ENCODE data around the gene RBMS2.

Gene RBMS2

DNA sequence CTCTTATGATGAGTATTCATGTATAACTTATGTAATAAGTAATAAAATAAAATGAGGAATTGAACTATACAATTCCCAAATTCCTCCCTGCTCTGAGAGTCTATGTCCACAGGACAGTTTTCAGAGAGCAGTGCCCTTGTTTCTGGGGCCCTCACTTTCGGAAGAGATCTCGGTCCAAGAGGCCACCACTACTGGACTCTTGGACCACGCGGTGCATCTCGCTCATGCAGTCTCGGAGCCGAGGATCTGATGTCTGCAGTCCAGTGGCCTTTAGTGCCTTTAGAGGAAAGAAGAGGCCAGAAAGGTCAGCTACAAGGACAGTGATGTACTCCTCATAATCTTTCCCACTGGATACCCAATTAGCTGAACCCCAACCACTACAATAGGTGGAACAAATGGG, 42.0 kb upstream of the RBMS2 start:
- no peaks in the 10 kb centered on the region for H3K27me3 ChIP-seq (ENCODE audit: insufficient read depth, low read depth, severe bottlenecking)
- no peak overlapping the region for H3K4me3 ChIP-seq (ENCODE audit: low read depth, low read length)
- H3K36me3 ChIP-seq, result no peaks in the 10 kb centered on the region
- DNase-seq, result no peak
- H3K9me3 ChIP-seq (ENCODE audit: severe bottlenecking), result no peaks in the 10 kb centered on the region
- H3K27ac ChIP-seq, result no peak overlapping the region
- TF ChIP-seq, protein P1, sequence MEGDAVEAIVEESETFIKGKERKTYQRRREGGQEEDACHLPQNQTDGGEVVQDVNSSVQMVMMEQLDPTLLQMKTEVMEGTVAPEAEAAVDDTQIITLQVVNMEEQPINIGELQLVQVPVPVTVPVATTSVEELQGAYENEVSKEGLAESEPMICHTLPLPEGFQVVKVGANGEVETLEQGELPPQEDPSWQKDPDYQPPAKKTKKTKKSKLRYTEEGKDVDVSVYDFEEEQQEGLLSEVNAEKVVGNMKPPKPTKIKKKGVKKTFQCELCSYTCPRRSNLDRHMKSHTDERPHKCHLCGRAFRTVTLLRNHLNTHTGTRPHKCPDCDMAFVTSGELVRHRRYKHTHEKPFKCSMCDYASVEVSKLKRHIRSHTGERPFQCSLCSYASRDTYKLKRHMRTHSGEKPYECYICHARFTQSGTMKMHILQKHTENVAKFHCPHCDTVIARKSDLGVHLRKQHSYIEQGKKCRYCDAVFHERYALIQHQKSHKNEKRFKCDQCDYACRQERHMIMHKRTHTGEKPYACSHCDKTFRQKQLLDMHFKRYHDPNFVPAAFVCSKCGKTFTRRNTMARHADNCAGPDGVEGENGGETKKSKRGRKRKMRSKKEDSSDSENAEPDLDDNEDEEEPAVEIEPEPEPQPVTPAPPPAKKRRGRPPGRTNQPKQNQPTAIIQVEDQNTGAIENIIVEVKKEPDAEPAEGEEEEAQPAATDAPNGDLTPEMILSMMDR (IDR thresholded peaks at IDR 0.05; ENCODE audit: low read depth, low read length), result no peak

DNA sequence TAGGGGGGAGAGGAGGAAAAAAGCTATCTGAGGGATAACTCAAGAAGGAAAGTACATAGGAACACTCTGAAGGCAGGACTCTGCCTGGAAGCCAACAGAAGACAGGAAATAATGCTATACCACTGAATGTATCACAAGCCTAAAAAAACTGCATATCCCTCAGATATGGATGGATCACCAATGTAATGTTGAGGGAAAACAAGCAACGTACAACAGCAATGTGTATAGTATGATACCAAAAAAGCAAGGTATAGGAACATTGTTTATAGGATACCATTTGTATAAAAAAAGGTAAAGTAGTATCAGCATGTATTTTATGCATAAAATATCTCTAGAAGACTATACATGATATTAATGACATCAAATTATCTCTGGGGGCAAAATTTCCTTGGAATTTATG, 37.1 kb upstream of the RBMS2 start:
- H3K9me3 ChIP-seq (ENCODE audit: severe bottlenecking), result no peaks in the 10 kb centered on the region

DNA sequence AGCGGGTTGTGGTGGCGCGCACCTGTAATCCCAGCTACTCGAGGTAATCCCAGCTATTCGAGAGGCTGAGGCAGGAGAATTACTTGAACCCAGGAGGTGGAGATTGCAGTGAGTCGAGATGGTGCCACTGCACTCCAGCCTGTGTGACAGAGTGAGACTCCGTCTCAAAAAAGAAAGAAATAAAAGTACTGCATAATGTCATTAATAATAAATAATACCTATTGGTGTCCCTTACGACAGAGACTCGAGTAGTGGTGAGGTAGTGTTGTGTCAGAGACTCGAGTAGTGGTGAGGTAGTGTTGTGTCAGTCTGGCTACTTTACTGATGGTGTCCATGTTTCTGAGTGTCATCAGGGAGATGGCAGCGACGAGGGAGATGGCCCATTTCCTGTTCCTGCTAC, 34.9 kb upstream of the RBMS2 start:
- TF ChIP-seq, protein P1 (IDR thresholded peaks at IDR 0.05; ENCODE audit: low read depth, low read length), result no peak
- Histone ChIP-seq H3K4me3 (ENCODE audit: low read depth, low read length) (no peak overlapping the region), H3K9me3 (ENCODE audit: severe bottlenecking) (no peaks in the 10 kb centered on the region), H3K27me3 (ENCODE audit: insufficient read depth, low read depth, severe bottlenecking) (no peaks in the 10 kb centered on the region), H3K27ac (no peak overlapping the region), H3K36me3 (no peaks in the 10 kb centered on the region)
- DNase-seq, result no peak

More for the DNA sequence above, 37.1 kb upstream of the RBMS2 start:
- Histone ChIP-seq H3K27ac (no peak overlapping the region), H3K36me3 (no peaks in the 10 kb centered on the region), H3K27me3 (ENCODE audit: insufficient read depth, low read depth, severe bottlenecking) (no peaks in the 10 kb centered on the region), H3K4me3 (ENCODE audit: low read depth, low read length) (no peak overlapping the region)
- TF ChIP-seq, protein P1 (IDR thresholded peaks at IDR 0.05; ENCODE audit: low read depth, low read length), result no peak
- DNase-seq, result no peak

DNA sequence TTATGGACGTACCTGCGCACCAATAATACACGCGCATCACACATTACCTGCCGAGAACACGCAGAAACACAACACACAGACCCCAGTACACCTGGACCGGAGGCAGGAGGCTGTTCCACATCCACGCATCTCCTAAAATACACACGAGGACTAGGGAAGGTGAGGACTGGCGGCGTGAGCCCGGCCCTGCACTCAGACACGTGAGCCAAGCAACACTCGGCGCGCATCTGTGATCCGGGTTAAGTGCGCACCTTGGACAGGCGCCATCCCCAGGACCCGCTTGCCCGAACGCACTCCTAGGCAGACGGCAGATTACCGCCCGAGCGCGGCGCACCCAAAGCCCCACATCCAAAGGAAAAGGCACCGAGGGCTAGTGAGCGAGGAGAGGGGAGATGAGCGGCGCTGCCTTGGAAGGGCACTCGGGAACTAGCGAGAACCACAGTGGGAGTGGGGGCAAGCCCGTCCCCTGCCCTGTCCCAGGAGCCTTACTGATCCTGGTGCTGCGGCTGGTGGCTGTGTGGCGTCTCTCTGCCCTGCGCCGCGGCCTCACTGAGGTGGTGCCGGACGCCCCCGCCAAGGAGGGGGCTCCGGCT, 34.1 kb upstream of the RBMS2 start:
- no peaks in the 10 kb centered on the region for H3K36me3 ChIP-seq
- H3K9me3 ChIP-seq (ENCODE audit: severe bottlenecking), result no peaks in the 10 kb centered on the region
- peak overlapping the region; percentile 53 for H3K27ac ChIP-seq
- TF ChIP-seq, protein P1 (IDR thresholded peaks at IDR 0.05; ENCODE audit: low read depth, low read length), result no peak
- peak overlapping the region; percentile 70 for H3K4me3 ChIP-seq (ENCODE audit: low read depth, low read length)
- peak; percentile 66 for DNase-seq
- no peaks in the 10 kb centered on the region for H3K27me3 ChIP-seq (ENCODE audit: insufficient read depth, low read depth, severe bottlenecking)

DNA sequence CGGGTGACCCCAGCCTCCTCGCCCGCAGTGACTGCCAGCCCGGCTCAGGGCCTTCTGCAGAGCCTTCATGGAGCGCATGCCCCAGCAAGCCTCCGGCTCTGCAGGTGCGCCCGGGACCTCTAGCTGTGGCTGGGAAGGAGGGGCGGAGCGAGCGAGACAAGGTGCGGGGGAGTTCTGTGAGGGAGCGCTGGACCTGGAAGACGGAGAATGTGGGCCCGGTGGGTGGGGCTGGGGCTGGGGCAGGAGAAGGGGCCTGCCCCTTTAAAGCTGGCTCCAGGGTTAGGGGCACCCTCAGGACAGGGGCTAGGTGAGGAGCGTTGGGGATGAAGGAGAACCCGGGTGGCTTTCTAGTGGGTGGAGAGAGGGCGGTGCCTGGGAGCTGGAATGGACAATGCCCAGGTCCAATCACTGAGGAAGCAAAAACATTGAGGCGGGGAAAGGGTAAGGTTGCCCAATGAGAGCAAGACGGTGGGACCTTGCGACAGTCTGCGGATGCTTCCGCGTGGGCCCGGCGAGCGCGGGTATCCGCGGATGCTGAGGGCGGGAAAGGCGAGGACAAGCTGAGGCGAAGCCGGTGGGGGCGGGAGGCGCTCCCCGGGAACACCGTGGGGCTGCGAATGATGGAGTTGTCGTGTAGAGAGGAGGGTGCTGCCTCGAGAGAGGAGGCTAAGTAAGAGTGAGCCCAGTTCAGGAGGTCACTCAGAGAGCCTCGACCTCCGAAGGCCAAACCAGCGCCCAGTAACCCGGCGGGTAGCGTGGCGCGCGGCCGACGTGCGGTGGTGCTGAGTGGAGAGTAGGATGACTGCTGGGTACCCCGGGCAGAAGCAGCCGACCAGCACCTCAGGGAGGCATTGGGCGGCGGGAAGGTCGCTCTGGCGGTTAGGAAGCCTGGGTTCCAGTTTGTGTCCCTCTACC, 33.3 kb upstream of the RBMS2 start, which contains the start of gene GLS2:
Gene GLS2, minus strand, starts transcription at position 121 of the 915 bp plus-strand sequence. Its CDS starts 43 bp downstream, at position 78.
- peak within 1 kb of the TSS; percentile 53 for H3K27ac ChIP-seq
- no peaks in the 10 kb centered on the region for H3K9me3 ChIP-seq (ENCODE audit: severe bottlenecking)
- TF ChIP-seq, protein P1 (IDR thresholded peaks at IDR 0.05; ENCODE audit: low read depth, low read length), result no peak
- no peaks in the 10 kb centered on the region for H3K27me3 ChIP-seq (ENCODE audit: insufficient read depth, low read depth, severe bottlenecking)
- peak within 1 kb of the TSS; percentile 70 for H3K4me3 ChIP-seq (ENCODE audit: low read depth, low read length)
- H3K36me3 ChIP-seq, result no peaks in the 10 kb centered on the region
- DNase-seq, result peak; percentile 79

Measured in WERI-Rb-1 (cell line).